OCI-LY1 (cell line): ENCODE results near the gene TXNDC15.
"Not testable (repeated sequence)": the region's sequence is repeated elsewhere in the genome, so short reads cannot be mapped to it uniquely, and the experiment has no call there.

ENCODE experiments used
- H2AFZ ChIP-seq: fragments of 200-600 bp; sonication (generic), shearing (Covaris generic); 2 replicates; pipeline ENCODE4 v1.6.0; 2014; ENCODE audit warnings: antibody characterized with exemption, mild to moderate bottlenecking, low read length
- H3F3A ChIP-seq: fragments of 200-600 bp; sonication (generic), shearing (Covaris generic); 2 replicates; pipeline ENCODE4 v1.6.0; 2014; ENCODE audit warnings: mild to moderate bottlenecking, antibody characterized with exemption, low read length, moderate library complexity; ENCODE audit not compliant: insufficient read depth
- H3K27ac ChIP-seq: fragments of 200-600 bp; sonication (generic); 2 replicates; pipeline ENCODE4 v1.5.1; 2014; ENCODE audit warnings: low read length, mixed run types, mild to moderate bottlenecking, low read depth; ENCODE audit not compliant: poor library complexity, severe bottlenecking
- H3K27me3 ChIP-seq: fragments of 200-600 bp; sonication (generic); 2 replicates; pipeline ENCODE4 v1.6.0; 2014; ENCODE audit warnings: antibody characterized with exemption, mild to moderate bottlenecking, low read length, moderate library complexity; ENCODE audit not compliant: insufficient read depth
- H3K36me3 ChIP-seq: fragments of 200-600 bp; sonication (generic); 2 replicates; pipeline ENCODE4 v1.6.1; 2014; ENCODE audit warnings: mild to moderate bottlenecking, antibody characterized with exemption, low read length, moderate library complexity, mixed read lengths; ENCODE audit not compliant: insufficient read depth
- H3K4me1 ChIP-seq: fragments of 200-600 bp; sonication (generic); 2 replicates; pipeline ENCODE4 v1.5.1; 2014; ENCODE audit warnings: mild to moderate bottlenecking, low read length, moderate library complexity; ENCODE audit not compliant: insufficient read depth, severe bottlenecking
- H3K4me2 ChIP-seq: fragments of 200-600 bp; sonication (generic), shearing (Covaris generic); 2 replicates; pipeline ENCODE4 v1.6.1; 2014; ENCODE audit warnings: low read length
- H3K4me3 ChIP-seq: fragments of 200-600 bp; sonication (generic); 2 replicates; pipeline ENCODE4 v1.5.1; 2014; ENCODE audit warnings: low read length, low read depth, mild to moderate bottlenecking, mixed read lengths; ENCODE audit not compliant: poor library complexity, severe bottlenecking
- H3K79me2 ChIP-seq: fragments of 200-600 bp; shearing (Covaris generic); 2 replicates; pipeline ENCODE4 v1.6.1; 2016; ENCODE audit warnings: mixed run types, low read length, mixed read lengths; ENCODE audit not compliant: insufficient read depth
- H3K9ac ChIP-seq: fragments of 200-600 bp; sonication (generic), shearing (Covaris generic); 2 replicates; pipeline ENCODE4 v1.6.1; 2014; ENCODE audit warnings: mild to moderate bottlenecking, low read length, mixed read lengths
- H3K9me2 ChIP-seq: fragments of 200-600 bp; sonication (generic), shearing (Covaris generic); 2 replicates; pipeline ENCODE4 v1.6.1; 2014; ENCODE audit warnings: low read depth, mild to moderate bottlenecking, low read length, mixed read lengths
- H3K9me3 ChIP-seq: fragments of 200-600 bp; shearing (Covaris generic); 2 replicates; pipeline ENCODE4 v1.6.1; 2014; ENCODE audit warnings: low read length, mixed read lengths
- H4K20me1 ChIP-seq: fragments of 200-600 bp; sonication (generic), shearing (Covaris generic); 2 replicates; pipeline ENCODE4 v1.6.0; 2016; ENCODE audit warnings: mild to moderate bottlenecking, low read length; ENCODE audit not compliant: insufficient read depth
- CTCF ChIP-seq: fragments of 200-600 bp; sonication (generic), shearing (Covaris generic); IDR thresholded peaks from 2 replicates; pipeline ENCODE4 v1.5.1; 2017; ENCODE audit warnings: mild to moderate bottlenecking, antibody characterized with exemption, low read length, moderate library complexity, mixed read lengths
- EZH2 ChIP-seq: fragments of 200-600 bp; sonication (generic), shearing (Covaris generic); IDR thresholded peaks from 2 replicates; pipeline ENCODE4 v1.8.0; 2017; ENCODE audit warnings: borderline replicate concordance, mixed run types, mild to moderate bottlenecking, antibody characterized with exemption, low read length, moderate library complexity, mixed read lengths

The TXNDC15 gene

GRCh38 chr5:134845852-134846640 is 28.1 kb upstream of the TXNDC15 start, which contains the start of gene C5orf24:
Gene C5orf24 (plus strand): TSS chr5:134845968. CDS start chr5:134854901, 8,933 bp downstream.
- no peaks in the 10 kb centered on the region for H3K27me3 ChIP-seq
- H3K9ac ChIP-seq = peak within 1 kb of the TSS; percentile 99
- H3K4me2 ChIP-seq = peak within 1 kb of the TSS; percentile 84
- no peak for TF ChIP-seq EZH2
- no peak for TF ChIP-seq CTCF
- H3K9me3 ChIP-seq = no peaks in the 10 kb centered on the region
- no peaks in the 10 kb centered on the region for H3K9me2 ChIP-seq
- peaks cover 21% of the 10 kb centered on the region for H3K79me2 ChIP-seq
- H3F3A ChIP-seq = no peaks in the 10 kb centered on the region
- peak within 1 kb of the TSS; percentile 82 for H3K27ac ChIP-seq
- peaks cover 22% of the 10 kb centered on the region for H3K4me1 ChIP-seq
- no peak within 1 kb of the TSS for H2AFZ ChIP-seq
- peaks cover 19% of the 10 kb centered on the region; the same call in 1 of the 2 replicates for H3K36me3 ChIP-seq
- H3K4me3 ChIP-seq = peak within 1 kb of the TSS; percentile 95
- H4K20me1 ChIP-seq = no peaks in the 10 kb centered on the region

GRCh38 chr5:134846641-134846960 is 27.6 kb upstream of the TXNDC15 start:
- Histone ChIP-seq H3K9me3 (no peaks in the 10 kb centered on the region), H4K20me1 (no peaks in the 10 kb centered on the region), H3K4me1 (peaks cover 22% of the 10 kb centered on the region), H3K36me3 (peaks cover 24% of the 10 kb centered on the region; the same call in 1 of the 2 replicates), H3F3A (no peaks in the 10 kb centered on the region), H3K79me2 (peaks cover 26% of the 10 kb centered on the region), H3K9ac (peak overlapping the region; percentile 99), H3K4me2 (peak overlapping the region; percentile 84), H3K27ac (peak overlapping the region; percentile 82), H3K27me3 (no peaks in the 10 kb centered on the region), H3K4me3 (peak overlapping the region; percentile 95), H2AFZ (no peak overlapping the region), H3K9me2 (no peaks in the 10 kb centered on the region)
- TF ChIP-seq CTCF (no peak), EZH2 (no peak)

GRCh38 chr5:134849434-134849933 is 24.7 kb upstream of the TXNDC15 start:
- not testable (repeated sequence) for H3F3A ChIP-seq, H4K20me1 ChIP-seq, H3K9me3 ChIP-seq, H3K4me3 ChIP-seq, H3K27ac ChIP-seq, H3K27me3 ChIP-seq, H3K9ac ChIP-seq, H3K9me2 ChIP-seq, H3K4me2 ChIP-seq, H2AFZ ChIP-seq
- H3K36me3 ChIP-seq = peaks cover 41% of the 10 kb centered on the region
- H3K4me1 ChIP-seq = peaks cover 22% of the 10 kb centered on the region
- H3K79me2 ChIP-seq = peaks cover 35% of the 10 kb centered on the region
